ENCODE measurements around the gene AFF3. TPM values are rescaled to one million over a fixed set of nuclear protein-coding genes. Genes with fewer than 3 reads are reported as not detected.

Gene AFF3
- total RNA-seq, 1 experiment from 2014 or later = 0.22 TPM

DNA sequence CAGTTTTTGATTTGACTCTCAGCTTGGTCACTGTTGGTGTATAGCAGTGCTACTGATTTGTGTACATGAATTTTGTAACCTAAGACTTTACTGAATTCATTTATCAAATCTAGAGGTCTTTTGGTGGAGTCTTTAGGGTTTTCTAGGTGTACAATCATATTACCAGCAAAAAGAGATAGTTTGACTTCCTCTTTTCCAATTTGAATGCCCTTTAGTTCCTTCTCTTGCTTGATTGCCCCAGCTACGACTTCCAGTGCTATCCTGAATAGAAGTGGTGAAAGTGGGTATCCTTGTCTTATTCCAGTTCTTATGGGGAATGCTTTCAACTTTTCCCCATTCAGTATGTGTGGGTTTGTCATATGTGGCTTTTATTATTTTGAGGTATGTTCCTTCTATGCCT is 339.7 kb downstream of the AFF3 start:
- Histone ChIP-seq H4K8ac (replicated peaks; ENCODE audit: insufficient read length, low read depth, low read length) (no peak overlapping the region), H4K5ac (ENCODE audit: insufficient read length, low read depth, low read length) (no peak overlapping the region), H3K79me1 (ENCODE audit: insufficient read depth, low read depth, low read length, poor library complexity, severe bottlenecking) (no peaks in the 10 kb centered on the region), H3K27me3 (ENCODE audit: insufficient read depth, low read length) (no peaks in the 10 kb centered on the region), H3K9ac (ENCODE audit: extremely low read depth, insufficient read length, low read length) (no peak overlapping the region), H2BK20ac (ENCODE audit: low read depth, low read length, poor library complexity, severe bottlenecking) (no peak overlapping the region), H3K23ac (ENCODE audit: insufficient read length, low read depth, low read length) (no peak overlapping the region), H3K9me3 (ENCODE audit: control insufficient read depth, low read depth, low read length) (no peaks in the 10 kb centered on the region), H3K23me2 (ENCODE audit: insufficient read length, low read depth, low read length, poor library complexity, severe bottlenecking) (no peaks in the 10 kb centered on the region), H2AK5ac (ENCODE audit: insufficient read length, low read length) (no peak overlapping the region), H3K4me2 (ENCODE audit: insufficient read depth, insufficient read length, low read length) (no peak overlapping the region), H2AFZ (ENCODE audit: low read length) (no peak overlapping the region), H4K20me1 (ENCODE audit: control insufficient read depth, insufficient read depth, insufficient read length) (no peaks in the 10 kb centered on the region), H3K4me1 (ENCODE audit: insufficient read depth, low read length) (no peaks in the 10 kb centered on the region), H3K56ac (ENCODE audit: insufficient read length, low read depth, low read length) (no peak overlapping the region), H4K91ac (ENCODE audit: insufficient read length, low read depth, low read length) (no peak overlapping the region), H2BK120ac (ENCODE audit: low read depth, low read length, poor library complexity, severe bottlenecking) (no peak overlapping the region), H2BK12ac (ENCODE audit: insufficient read length, low read depth, low read length) (no peak overlapping the region), H2BK15ac (ENCODE audit: low read depth, low read length) (no peak overlapping the region), H2BK5ac (ENCODE audit: insufficient read length, low read length) (no peak overlapping the region), H3K79me2 (ENCODE audit: insufficient read depth, low read length) (no peaks in the 10 kb centered on the region), H3K27ac (ENCODE audit: insufficient read length, low read depth, low read length) (no peak overlapping the region), H3K14ac (ENCODE audit: insufficient read depth, low read length) (no peak overlapping the region), H3K4ac (ENCODE audit: low read depth, low read length) (no peak overlapping the region), H3T11ph (ENCODE audit: low read length) (no peak overlapping the region), H3K18ac (ENCODE audit: insufficient read length, low read depth, low read length) (no peak overlapping the region)
- Mint-ChIP-seq H3K4me3 (no peak overlapping the region), H3K4me1 (no peaks in the 10 kb centered on the region), H3K27me3 (ENCODE audit: low read depth) (peaks cover 2% of the 10 kb centered on the region), H3K36me3 (ENCODE audit: insufficient read depth in 1 of 3, low read depth in 3 of 3) (peaks cover 0 to 3% (median 0%) of the 10 kb centered on the region in 3 experiments; a peak in 2 of 7 replicates), H3K27ac (no peak overlapping the region), H3K9me3 (peaks cover 2 to 4% of the 10 kb centered on the region in 2 experiments; a peak in 4 of 5 replicates)
- no CpG with 5 or more reads among the region's 1 CpG for WGBS (ENCODE audit: extremely low coverage, insufficient read length, low lambda C conversion rate)
- no peak for DNase-seq
- no peak for TF ChIP-seq CTCF (conservative IDR thresholded peaks at IDR 0.05)
